SU-DHL-6 (cell line): ENCODE data around the gene RAB6B.

Experiments used
- CTCF ChIP-seq: fragments of 200-600 bp; sonication (generic); IDR thresholded peaks from one replicate; pipeline ENCODE4 v1.5.1; 2017; ENCODE audit warnings: antibody characterized with exemption, mild to moderate bottlenecking, low read length, moderate library complexity; ENCODE audit not compliant: insufficient read depth, poor library complexity, severe bottlenecking
- EZH2phosphoT487 ChIP-seq: fragments of 200-600 bp; sonication (generic), shearing (Covaris generic); conservative IDR thresholded peaks from 2 replicates; pipeline ENCODE4 v1.6.1; 2018; ENCODE audit warnings: mild to moderate bottlenecking, antibody characterized with exemption, low read length, moderate library complexity, mixed read lengths

- TF ChIP-seq CTCF: no peak
- TF ChIP-seq EZH2phosphoT487: no peak
Observed at GRCh38 chr3:133939463-133939835, 43.8 kb upstream of the RAB6B start.
